WTC11 (cell line): ENCODE measurements around the gene WDR62. TPM values are rescaled to one million over a fixed set of nuclear protein-coding genes. Genes with fewer than 3 reads are reported as not detected.

Experiments
- ATAC-seq: fragments of 200-7000 bp; cut with Tn5 transposase; 2 replicates; pipeline ENCODE4 v1.10.0; 2021; ENCODE audit warnings: mild to moderate bottlenecking, moderate library complexity
- CTCF ChIA-PET: fragments of 300-600 bp; sonication (Branson Sonifier 250); formaldehyde crosslinking; loops from one replicate; lab custom pipeline; 2021; ENCODE audit warnings: antibody characterized with exemption; lab: Charles Lee
- POLR2A ChIA-PET: fragments of 350-600 bp; sonication (Branson Sonifier 250); formaldehyde crosslinking; loops from one replicate; lab custom pipeline; 2021; ENCODE audit warnings: antibody characterized with exemption; lab: Charles Lee
- DNase-seq: peaks from one replicate; pipeline ENCODE4 v3.0.0; 2021; ENCODE audit warnings: low spot score
- H3K27ac Mint-ChIP-seq: 2 replicates; pipeline ENCODE4 v1.8.0; 2021; ENCODE audit warnings: mixed read lengths
- H3K27me3 Mint-ChIP-seq: 2 replicates; pipeline ENCODE4 v1.8.0; 2021; ENCODE audit warnings: low read depth, mild to moderate bottlenecking, moderate library complexity, mixed read lengths
- H3K36me3 Mint-ChIP-seq: 2 replicates; pipeline ENCODE4 v1.8.0; 2021; ENCODE audit warnings: mixed read lengths
- H3K4me1 Mint-ChIP-seq: 2 replicates; pipeline ENCODE4 v1.8.0; 2022; ENCODE audit warnings: mixed read lengths
- H3K4me3 Mint-ChIP-seq: 2 replicates; pipeline ENCODE4 v1.8.0; 2021; ENCODE audit warnings: mild to moderate bottlenecking, moderate library complexity, mixed read lengths
- H3K9me3 Mint-ChIP-seq: 2 replicates; pipeline ENCODE4 v1.8.0; 2021; ENCODE audit warnings: mixed read lengths
- AR ChIP-seq: fragments of 250-450 bp; sonication (Bioruptor Pico); IDR thresholded peaks from 2 replicates; pipeline ENCODE4 v1.9.0; 2021; ENCODE audit warnings: mild to moderate bottlenecking
- ATF1 ChIP-seq: sonication (generic); formaldehyde crosslinking; IDR thresholded peaks from 2 replicates; pipeline ENCODE4 v1.8.1; 2023; ENCODE audit warnings: mild to moderate bottlenecking, moderate library complexity, missing genetic modification reagents
- ATF2 ChIP-seq: sonication (generic); formaldehyde crosslinking; IDR thresholded peaks from 2 replicates; pipeline ENCODE4 v1.8.1; 2022; ENCODE audit warnings: low read depth, missing genetic modification reagents, borderline replicate concordance
- ATF6 ChIP-seq: sonication (generic); formaldehyde crosslinking; IDR thresholded peaks from 2 replicates; pipeline ENCODE4 v1.8.1; 2023; ENCODE audit warnings: mild to moderate bottlenecking, missing genetic modification reagents
- ELF4 ChIP-seq: sonication (generic); formaldehyde crosslinking; IDR thresholded peaks from 2 replicates; pipeline ENCODE4 v1.8.1; 2022; ENCODE audit warnings: low read depth, mild to moderate bottlenecking, moderate library complexity, missing genetic modification reagents
- ETV6 ChIP-seq: sonication (generic); formaldehyde crosslinking; IDR thresholded peaks from 2 replicates; pipeline ENCODE4 v1.8.1; 2022; ENCODE audit warnings: mild to moderate bottlenecking, missing genetic modification reagents
- FOXP4 ChIP-seq: sonication (generic); formaldehyde crosslinking; IDR thresholded peaks from 2 replicates; pipeline ENCODE4 v1.8.0; 2022; ENCODE audit warnings: mild to moderate bottlenecking, missing genetic modification reagents
- GRHL2 ChIP-seq: fragments of 250-450 bp; sonication (Bioruptor Pico); IDR thresholded peaks from 2 replicates; pipeline ENCODE4 v1.8.0; 2022; ENCODE audit warnings: mild to moderate bottlenecking, moderate library complexity; ENCODE audit not compliant: insufficient replicate concordance, severe bottlenecking
- HMGXB4 ChIP-seq: sonication (generic); formaldehyde crosslinking; IDR thresholded peaks from 2 replicates; pipeline ENCODE4 v1.8.1; 2023; ENCODE audit warnings: mild to moderate bottlenecking, moderate library complexity, missing genetic modification reagents
- MXD4 ChIP-seq: fragments of 250-450 bp; sonication (Bioruptor Pico); IDR thresholded peaks from 2 replicates; pipeline ENCODE4 v1.8.0; 2021; ENCODE audit warnings: mild to moderate bottlenecking, moderate library complexity, borderline replicate concordance
- NR1H2 ChIP-seq: sonication (generic); formaldehyde crosslinking; IDR thresholded peaks from 2 replicates; pipeline ENCODE4 v1.9.0; 2021; ENCODE audit warnings: mild to moderate bottlenecking, moderate library complexity, missing genetic modification reagents
- RELA ChIP-seq: sonication (generic); formaldehyde crosslinking; IDR thresholded peaks from 2 replicates; pipeline ENCODE4 v1.8.1; 2022; ENCODE audit warnings: missing genetic modification reagents, mild to moderate bottlenecking, borderline replicate concordance
- SOX15 ChIP-seq: fragments of 250-450 bp; sonication (Bioruptor Pico); IDR thresholded peaks from 2 replicates; pipeline ENCODE4 v1.9.0; 2021; ENCODE audit warnings: mild to moderate bottlenecking
- SP1 ChIP-seq: sonication (generic); formaldehyde crosslinking; conservative IDR thresholded peaks from 2 replicates; pipeline ENCODE4 v1.8.1; 2022; ENCODE audit warnings: missing genetic modification reagents
- USF1 ChIP-seq: sonication (generic); formaldehyde crosslinking; IDR thresholded peaks from 2 replicates; pipeline ENCODE4 v1.8.0; 2022; ENCODE audit warnings: mild to moderate bottlenecking, missing genetic modification reagents
- ZNF416 ChIP-seq: fragments of 250-450 bp; sonication (Bioruptor Pico); IDR thresholded peaks from 2 replicates; pipeline ENCODE4 v1.9.0; 2021; ENCODE audit warnings: mild to moderate bottlenecking, inconsistent platforms
- ZNF425 ChIP-seq: fragments of 250-450 bp; sonication (Bioruptor Pico); conservative IDR thresholded peaks from 2 replicates; pipeline ENCODE4 v1.9.0; 2021; ENCODE audit warnings: mild to moderate bottlenecking
- total RNA-seq: library from RNA; stranded (reverse); gene quantifications from 3 replicates; pipeline ENCODE4 v1.2.3, GENCODE V29; 2021

The WDR62 gene
- total RNA-seq, 1 experiment from 2014 or later: 40.0 TPM

GRCh38 chr19:36112678-36113077, 58.0 kb downstream of the WDR62 start:
- Mint-ChIP-seq H3K27me3 (peaks cover 3% of the 10 kb centered on the region), H3K4me3 (peak overlapping the region; percentile 95), H3K9me3 (no peaks in the 10 kb centered on the region)
- POLR2A ChIA-PET: no interaction called here
- TF ChIP-seq MXD4 (no peak), GRHL2 (CRISPR knock-in tag) (no peak), ELF4 (CRISPR knock-in tag) (no peak), USF1 (no peak), ZNF425 (CRISPR knock-in tag) (no peak), RELA (CRISPR knock-in tag) (no peak), FOXP4 (CRISPR knock-in tag) (no peak), AR (no peak), ZNF416 (CRISPR knock-in tag) (no peak), HMGXB4 (CRISPR knock-in tag) (no peak), ATF6 (CRISPR knock-in tag) (no peak), ATF1 (CRISPR knock-in tag) (no peak), NR1H2 (CRISPR knock-in tag) (no peak), SOX15 (CRISPR knock-in tag) (no peak), ETV6 (no peak), ATF2 (CRISPR knock-in tag) (no peak), SP1 (CRISPR knock-in tag) (no peak)
- TF ChIP-seq, all 79 proteins: peak for 0
- DNase-seq: no peak
- CTCF ChIA-PET: no interaction called here
- peaks cover 18% of the 10 kb centered on the region for H3K36me3 Mint-ChIP-seq
- H3K4me1 Mint-ChIP-seq: peaks cover 30% of the 10 kb centered on the region
- no peak for ATAC-seq
- no peak overlapping the region for H3K27ac Mint-ChIP-seq
